IPS-18c (cell line): ENCODE results near the gene ZSCAN22.
"Not testable (repeated sequence)": the region's sequence is repeated elsewhere in the genome, so short reads cannot be mapped to it uniquely, and the experiment has no call there.

ENCODE experiments used
- H3K4me3 ChIP-seq: 2 replicates; pipeline ENCODE4 v1.7.0; 2013; ENCODE audit warnings: low read depth, mild to moderate bottlenecking, low read length, moderate library complexity; ENCODE audit not compliant: insufficient read depth
- H3K9me3 ChIP-seq: one replicate; pipeline ENCODE4 v1.6.1; 2013; ENCODE audit warnings: mild to moderate bottlenecking, low read length, moderate library complexity; ENCODE audit not compliant: control insufficient read depth, insufficient read depth

ZSCAN22 gene

GRCh38 chr19:58345558-58345957 is 18.8 kb downstream of the ZSCAN22 start:
- H3K4me3 ChIP-seq, result no peak overlapping the region
- H3K9me3 ChIP-seq, result no peaks in the 10 kb centered on the region

- H3K4me3 ChIP-seq, result peak overlapping the region; percentile 92
Observed at GRCh38 chr19:58346961-58347929, 20.5 kb downstream of the ZSCAN22 start.

GRCh38 chr19:58348080-58348479 is 21.3 kb downstream of the ZSCAN22 start:
- not testable (repeated sequence) for H3K9me3 ChIP-seq
- peak overlapping the region; percentile 92 for H3K4me3 ChIP-seq

More at GRCh38 chr19:58346961-58347929, 20.5 kb downstream of the ZSCAN22 start:
- H3K9me3 ChIP-seq, result no peaks in the 10 kb centered on the region

- H3K4me3 ChIP-seq, result no peak overlapping the region
- no peaks in the 10 kb centered on the region for H3K9me3 ChIP-seq
Observed at GRCh38 chr19:58349590-58349989, 22.8 kb downstream of the ZSCAN22 start.

- H3K9me3 ChIP-seq, result no peaks in the 10 kb centered on the region
- no peak overlapping the region for H3K4me3 ChIP-seq
Observed at GRCh38 chr19:58350001-58350861, 23.4 kb downstream of the ZSCAN22 start.

- Histone ChIP-seq H3K4me3 (no peak overlapping the region), H3K9me3 (no peaks in the 10 kb centered on the region)
Observed at GRCh38 chr19:58350871-58351557, 24.2 kb downstream of the ZSCAN22 start.

- no peak overlapping the region for H3K4me3 ChIP-seq
- H3K9me3 ChIP-seq, result no peaks in the 10 kb centered on the region
Observed at GRCh38 chr19:58351558-58351878, 24.7 kb downstream of the ZSCAN22 start.

GRCh38 chr19:58351990-58352755 is 25.4 kb downstream of the ZSCAN22 start:
- Histone ChIP-seq H3K4me3 (no peak overlapping the region), H3K9me3 (no peaks in the 10 kb centered on the region)

GRCh38 chr19:58352760-58353671 is 26.2 kb downstream of the ZSCAN22 start, which contains the start of gene A1BG:
TSS of gene A1BG (minus strand) at chr19:58353492. CDS start at chr19:58353437, 55 bp downstream.
- no peaks in the 10 kb centered on the region for H3K9me3 ChIP-seq
- H3K4me3 ChIP-seq, result no peak within 1 kb of the TSS

GRCh38 chr19:58353717-58354477 is 27.1 kb downstream of the ZSCAN22 start:
- Histone ChIP-seq H3K4me3 (no peak overlapping the region), H3K9me3 (no peaks in the 10 kb centered on the region)

GRCh38 chr19:58354478-58355030 is 27.8 kb downstream of the ZSCAN22 start:
- H3K4me3 ChIP-seq, result no peak overlapping the region
- no peaks in the 10 kb centered on the region for H3K9me3 ChIP-seq

GRCh38 chr19:58355215-58355796 is 28.5 kb downstream of the ZSCAN22 start:
- Histone ChIP-seq H3K4me3 (no peak overlapping the region), H3K9me3 (no peaks in the 10 kb centered on the region)

- Histone ChIP-seq H3K9me3 (no peaks in the 10 kb centered on the region), H3K4me3 (no peak overlapping the region)
Observed at GRCh38 chr19:58355908-58356765, 29.3 kb downstream of the ZSCAN22 start.
